CD8-positive, alpha-beta memory T cell (primary cell): ENCODE results near the gene AHI1. TPM values are rescaled to one million over a fixed set of nuclear protein-coding genes. Genes with fewer than 3 reads are reported as not detected.
A peak's percentile ranks its signal among the peaks of the same experiment; 100 is the strongest.

Experiments
- CTCF ChIA-PET: fragments of 350-600 bp; sonication (Branson Sonifier 250); formaldehyde crosslinking; loops from one replicate; lab custom pipeline; 2021; ENCODE audit warnings: antibody characterized with exemption; lab: Charles Lee
- POLR2A ChIA-PET: fragments of 350-600 bp; sonication (Branson Sonifier 250); formaldehyde crosslinking; loops from one replicate; lab custom pipeline; 2021; ENCODE audit warnings: antibody characterized with exemption; lab: Charles Lee
- DNase-seq, 5 donors: peaks; one replicate each; pipeline versions ENCODE4 v3.0.0 to v3.0.0-alpha.2; 2020 to 2022; ENCODE audit warnings: mixed read lengths in 1 of 5
- H3K27ac ChIP-seq: one replicate; pipeline ENCODE4 v1.7.0; 2013; ENCODE audit warnings: low read depth, mild to moderate bottlenecking, low read length, moderate library complexity
- H3K27me3 ChIP-seq: 2 replicates; pipeline ENCODE4 v1.7.0; 2013; ENCODE audit warnings: low read length, mild to moderate bottlenecking; ENCODE audit not compliant: insufficient read depth, poor library complexity, severe bottlenecking
- H3K36me3 ChIP-seq: 2 replicates; pipeline ENCODE4 v1.7.0; 2013; ENCODE audit warnings: mild to moderate bottlenecking, low read length, moderate library complexity; ENCODE audit not compliant: insufficient read depth
- H3K4me1 ChIP-seq: 2 replicates; pipeline ENCODE4 v1.7.0; 2013; ENCODE audit warnings: mild to moderate bottlenecking, low read length, moderate library complexity; ENCODE audit not compliant: insufficient read depth
- H3K4me3 ChIP-seq: 2 replicates; pipeline ENCODE4 v1.7.0; 2013; ENCODE audit warnings: mild to moderate bottlenecking, low read length
- H3K9me3 ChIP-seq: 2 replicates; pipeline ENCODE4 v1.7.0; 2013; ENCODE audit warnings: mild to moderate bottlenecking, low read length
- H3K27ac Mint-ChIP-seq, 8 donors: one replicate each; pipeline ENCODE4 v1.8.0; 2020 to 2021; ENCODE audit warnings: mixed read lengths in 8 of 8, mild to moderate bottlenecking in 6 of 8, inconsistent platforms in 3 of 8, moderate library complexity in 3 of 8
- H3K27me3 Mint-ChIP-seq, 2 donors: one replicate each; pipeline ENCODE4 v1.8.0; 2020 to 2021; ENCODE audit warnings: mixed read lengths in 2 of 2, mild to moderate bottlenecking in 1 of 2, moderate library complexity in 1 of 2
- H3K36me3 Mint-ChIP-seq, 3 donors: one replicate each; pipeline ENCODE4 v1.8.0; 2020 to 2021; ENCODE audit warnings: mixed read lengths in 3 of 3, inconsistent platforms in 1 of 3, mild to moderate bottlenecking in 1 of 3
- H3K4me1 Mint-ChIP-seq, 3 donors: one replicate each; pipeline ENCODE4 v1.8.0; 2020 to 2021; ENCODE audit warnings: mixed read lengths in 3 of 3, inconsistent platforms in 1 of 3, mild to moderate bottlenecking in 1 of 3
- H3K4me3 Mint-ChIP-seq, 7 donors: one replicate each; pipeline ENCODE4 v1.8.0; 2020 to 2021; ENCODE audit warnings: mixed read lengths in 7 of 7, mild to moderate bottlenecking in 6 of 7, moderate library complexity in 4 of 7, inconsistent platforms in 2 of 7
- H3K9me3 Mint-ChIP-seq, 5 donors: one replicate each; pipeline ENCODE4 v1.8.0; 2020 to 2022; ENCODE audit warnings: mixed read lengths in 5 of 5, mild to moderate bottlenecking in 3 of 5, moderate library complexity in 2 of 5, inconsistent platforms in 1 of 5
- polyA plus RNA-seq: library from polyadenylated mRNA; unstranded; fragments of 300-500 nt; fragmentation: Illumina TruSeq; gene quantifications from one replicate; pipeline ENCODE4 v1.2.3, GENCODE V29; 2021
- total RNA-seq, 2 experiments: library from RNA; stranded (reverse); gene quantifications; one replicate each; pipeline ENCODE4 v1.2.3, GENCODE V29; 2021

The AHI1 gene
- total and polyA plus RNA-seq, 3 experiments from 2014 or later, result 3.6 to 41.2 (median 41.1) TPM

DNA sequence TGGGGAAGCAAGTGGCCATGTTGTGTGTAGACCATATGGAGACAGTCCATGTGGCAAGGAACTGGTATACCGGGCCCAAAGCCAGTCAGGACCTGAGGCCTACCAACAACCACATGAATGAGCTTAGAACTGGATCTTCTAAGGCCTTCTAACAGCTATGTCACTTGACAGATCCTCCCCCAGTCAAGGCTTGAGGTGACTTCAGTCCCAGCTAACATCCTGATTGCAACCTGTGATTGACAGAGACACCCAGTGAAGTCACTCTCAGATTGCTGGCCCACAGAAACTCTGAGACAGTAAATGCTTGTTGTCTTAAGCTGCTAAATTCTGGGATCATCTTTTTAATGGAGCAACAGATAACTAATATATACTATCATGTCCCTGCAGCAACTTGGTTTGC is 32.9 kb downstream of the AHI1 start:
- no peak for DNase-seq
- no peak overlapping the region for H3K27ac ChIP-seq
- H3K27me3 Mint-ChIP-seq, result no peaks in the 10 kb centered on the region
- ChIA-PET CTCF (interaction anchor here (1.5 kb wide), 1 partner anchor 10 kb away, joined by 3 read pairs; no protein-coding TSS in a partner anchor), POLR2A (no interaction called here)
- H3K36me3 Mint-ChIP-seq, result peaks cover 0 to 17% (median 6%) of the 10 kb centered on the region in 3 donors
- no peak overlapping the region for H3K4me3 Mint-ChIP-seq
- peaks cover 0 to 6% (median 4%) of the 10 kb centered on the region in 3 donors for H3K4me1 Mint-ChIP-seq
- no peaks in the 10 kb centered on the region for H3K4me1 ChIP-seq
- no peaks in the 10 kb centered on the region for H3K27me3 ChIP-seq
- no peak overlapping the region for H3K4me3 ChIP-seq
- H3K9me3 ChIP-seq, result no peaks in the 10 kb centered on the region
- no peaks in the 10 kb centered on the region for H3K9me3 Mint-ChIP-seq
- H3K36me3 ChIP-seq, result no peaks in the 10 kb centered on the region
- H3K27ac Mint-ChIP-seq, result no peak overlapping the region

- ChIA-PET CTCF (no interaction called here), POLR2A (no interaction called here)
- DNase-seq, result no peak
- H3K4me3 ChIP-seq, result no peak overlapping the region
- no peaks in the 10 kb centered on the region for H3K4me1 ChIP-seq
- H3K27me3 Mint-ChIP-seq, result no peaks in the 10 kb centered on the region
- no peak overlapping the region for H3K27ac Mint-ChIP-seq
- no peaks in the 10 kb centered on the region for H3K36me3 ChIP-seq
- no peaks in the 10 kb centered on the region for H3K9me3 Mint-ChIP-seq
- no peaks in the 10 kb centered on the region for H3K27me3 ChIP-seq
- no peak overlapping the region for H3K4me3 Mint-ChIP-seq
- H3K36me3 Mint-ChIP-seq, result peaks cover 0 to 22% (median 6%) of the 10 kb centered on the region in 3 donors
- H3K4me1 Mint-ChIP-seq, result peaks cover 0 to 5% (median 4%) of the 10 kb centered on the region in 3 donors
- H3K9me3 ChIP-seq, result no peaks in the 10 kb centered on the region
- no peak overlapping the region for H3K27ac ChIP-seq
Observed at GRCh38 chr6:135461208-135461607, 36.3 kb downstream of the AHI1 start.

- ChIA-PET POLR2A (no interaction called here), CTCF (no interaction called here)
- no peak overlapping the region for H3K27ac Mint-ChIP-seq
- Histone ChIP-seq H3K4me1 (no peaks in the 10 kb centered on the region), H3K36me3 (no peaks in the 10 kb centered on the region), H3K27me3 (no peaks in the 10 kb centered on the region), H3K4me3 (no peak overlapping the region), H3K9me3 (no peaks in the 10 kb centered on the region), H3K27ac (no peak overlapping the region)
- H3K4me1 Mint-ChIP-seq, result no peaks in the 10 kb centered on the region
- H3K36me3 Mint-ChIP-seq, result peaks cover 0 to 16% (median 3%) of the 10 kb centered on the region in 3 donors
- H3K4me3 Mint-ChIP-seq, result no peak overlapping the region
- H3K9me3 Mint-ChIP-seq, result no peaks in the 10 kb centered on the region
- DNase-seq, result no peak
- H3K27me3 Mint-ChIP-seq, result no peaks in the 10 kb centered on the region
Observed at GRCh38 chr6:135458051-135458450, 39.5 kb downstream of the AHI1 start.

GRCh38 chr6:135451617-135452190 is 45.8 kb downstream of the AHI1 start:
- H3K4me3 ChIP-seq, result no peak overlapping the region
- Mint-ChIP-seq H3K4me1 (no peaks in the 10 kb centered on the region), H3K9me3 (no peaks in the 10 kb centered on the region), H3K27me3 (no peaks in the 10 kb centered on the region), H3K36me3 (peaks cover 0 to 12% (median 0%) of the 10 kb centered on the region in 3 donors), H3K27ac (no peak overlapping the region), H3K4me3 (no peak overlapping the region)
- H3K27ac ChIP-seq, result no peak overlapping the region
- H3K4me1 ChIP-seq, result no peaks in the 10 kb centered on the region
- H3K9me3 ChIP-seq, result no peaks in the 10 kb centered on the region
- no peaks in the 10 kb centered on the region for H3K27me3 ChIP-seq
- ChIA-PET CTCF (interaction anchor here (0.7 to 1.6 kb wide), 3 partner anchors 8 to 775 kb away, joined by 3 to 7 read pairs (median 5); no protein-coding TSS in a partner anchor), POLR2A (no interaction called here)
- DNase-seq, result peak in 2 of 5 donors; percentile 26 to 30
- H3K36me3 ChIP-seq, result no peaks in the 10 kb centered on the region

GRCh38 chr6:135449246-135449645 is 48.3 kb downstream of the AHI1 start:
- POLR2A ChIA-PET, result no interaction called here
- no peak overlapping the region for H3K27ac Mint-ChIP-seq
- no peaks in the 10 kb centered on the region for H3K4me1 ChIP-seq
- no peaks in the 10 kb centered on the region for H3K4me1 Mint-ChIP-seq
- CTCF ChIA-PET, result interaction anchor here (1.4 kb wide), 1 partner anchor 460 kb away, joined by 3 read pairs; no protein-coding TSS in a partner anchor
- H3K36me3 Mint-ChIP-seq, result peaks cover 0 to 16% (median 3%) of the 10 kb centered on the region in 3 donors
- H3K4me3 Mint-ChIP-seq, result no peak overlapping the region
- no peaks in the 10 kb centered on the region for H3K27me3 ChIP-seq
- H3K27me3 Mint-ChIP-seq, result no peaks in the 10 kb centered on the region
- H3K27ac ChIP-seq, result no peak overlapping the region
- no peaks in the 10 kb centered on the region for H3K9me3 ChIP-seq
- no peak for DNase-seq
- no peak overlapping the region for H3K4me3 ChIP-seq
- no peaks in the 10 kb centered on the region for H3K9me3 Mint-ChIP-seq
- H3K36me3 ChIP-seq, result no peaks in the 10 kb centered on the region

DNA sequence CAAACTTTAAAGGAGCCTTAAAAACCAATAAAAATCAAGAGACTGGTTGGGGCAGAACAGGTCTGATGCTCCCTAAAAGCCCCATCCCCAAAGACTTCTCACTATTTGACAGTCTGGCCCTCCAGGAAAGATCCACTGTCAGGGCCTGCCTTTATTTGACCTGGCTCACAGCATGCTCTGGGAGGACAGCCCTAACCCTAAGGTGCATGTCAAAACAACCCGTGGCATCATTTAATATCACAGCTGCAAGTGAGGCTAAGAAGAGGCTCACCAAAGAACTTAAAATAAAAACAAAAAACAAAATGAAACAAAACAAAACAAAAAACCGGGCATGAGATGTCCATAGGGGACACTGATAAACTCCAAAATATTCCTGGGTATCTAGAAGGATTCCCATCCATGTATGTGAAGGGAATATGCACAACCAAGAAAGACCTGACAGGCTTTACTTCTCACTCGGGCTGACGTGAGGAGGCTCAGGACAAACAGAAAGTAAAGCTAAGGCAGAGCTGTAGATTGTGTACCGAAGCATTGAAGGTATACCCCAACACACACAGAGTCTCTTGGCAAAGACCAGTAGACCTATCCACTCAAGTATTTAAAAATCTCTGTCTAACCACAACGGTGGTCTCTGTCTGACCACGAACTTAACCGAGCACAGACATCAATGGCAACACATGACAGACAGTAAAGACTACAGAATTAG is 57.3 kb downstream of the AHI1 start:
- no peaks in the 10 kb centered on the region for H3K9me3 Mint-ChIP-seq
- H3K27me3 ChIP-seq, result no peaks in the 10 kb centered on the region
- H3K27me3 Mint-ChIP-seq, result no peaks in the 10 kb centered on the region
- H3K9me3 ChIP-seq, result no peaks in the 10 kb centered on the region
- POLR2A ChIA-PET, result no interaction called here
- peak overlapping the region; percentile 22 for H3K4me3 ChIP-seq
- H3K27ac Mint-ChIP-seq, result peak overlapping the region in 5 of 8 donors; percentile 11 to 84 (median 40)
- CTCF ChIA-PET, result interaction anchor here (1.0 kb wide), 1 partner anchor 385 kb away, joined by 3 read pairs; the partner anchor contains the start of gene HBS1L
- no peak overlapping the region for H3K27ac ChIP-seq
- H3K36me3 Mint-ChIP-seq, result peaks cover 0 to 12% (median 6%) of the 10 kb centered on the region in 3 donors
- H3K36me3 ChIP-seq, result no peaks in the 10 kb centered on the region
- peaks cover 9% of the 10 kb centered on the region for H3K4me1 ChIP-seq
- H3K4me1 Mint-ChIP-seq, result peaks cover 14 to 21% (median 18%) of the 10 kb centered on the region in 3 donors
- peak overlapping the region in 5 of 7 donors; percentile 25 to 75 (median 62) for H3K4me3 Mint-ChIP-seq
- no peak for DNase-seq

DNA sequence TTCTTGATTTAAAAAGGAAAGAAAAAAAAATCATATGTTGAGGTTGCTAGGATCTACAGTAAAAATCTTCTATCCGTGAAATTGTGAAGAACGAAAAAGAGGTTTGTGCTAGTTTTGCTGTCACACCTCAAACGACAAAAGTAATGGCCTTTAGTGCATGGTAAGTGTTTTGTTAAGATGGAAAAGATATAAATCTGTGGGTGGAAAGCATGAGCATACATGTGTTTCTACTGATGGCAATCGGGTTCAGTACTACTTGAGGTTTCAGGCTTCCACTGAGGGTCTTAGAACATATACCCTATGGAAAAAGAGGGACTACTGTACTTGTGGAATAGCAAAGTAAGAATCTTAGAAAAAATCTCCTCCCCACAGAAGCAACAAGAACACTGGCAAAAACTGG is 58.0 kb downstream of the AHI1 start:
- Mint-ChIP-seq H3K27ac (peak overlapping the region in 2 of 8 donors; percentile 11 to 84), H3K4me3 (peak overlapping the region in 1 of 7 donors; percentile 45), H3K36me3 (peaks cover 3 to 11% (median 4%) of the 10 kb centered on the region in 3 donors), H3K27me3 (no peaks in the 10 kb centered on the region), H3K4me1 (peaks cover 14 to 21% (median 18%) of the 10 kb centered on the region in 3 donors), H3K9me3 (no peaks in the 10 kb centered on the region)
- no peak overlapping the region for H3K27ac ChIP-seq
- H3K9me3 ChIP-seq, result no peaks in the 10 kb centered on the region
- CTCF ChIA-PET, result interaction anchor here (1.0 kb wide), 1 partner anchor 385 kb away, joined by 3 read pairs; the partner anchor contains the start of gene HBS1L
- POLR2A ChIA-PET, result no interaction called here
- peaks cover 9% of the 10 kb centered on the region for H3K4me1 ChIP-seq
- DNase-seq, result no peak
- H3K36me3 ChIP-seq, result no peaks in the 10 kb centered on the region
- no peaks in the 10 kb centered on the region for H3K27me3 ChIP-seq
- no peak overlapping the region for H3K4me3 ChIP-seq
